Heart left ventricle (tissue), 16 donors: ENCODE data around the gene DEFB123. TPM values are rescaled to one million over a fixed set of nuclear protein-coding genes. Genes with fewer than 3 reads are reported as not detected.

ENCODE experiments used
- ATAC-seq, 4 donors: fragments of 200-7000 bp; cut with Tn5 transposase; one replicate each; pipeline ENCODE4 v1.9.1; 2020 to 2022; ENCODE audit warnings: moderate library complexity in 4 of 4, mild to moderate bottlenecking in 3 of 4, moderate number of reproducible peaks in 1 of 4
- DNase-seq, 5 donors: peaks; one replicate each; pipeline ENCODE4 v3.0.0-alpha.2; 2020
- H3K27ac ChIP-seq, 12 donors: fragments of 200-600 bp; sonication (generic) in 4 of 12; one replicate each; pipeline versions ENCODE4 v1.5.0 to v1.8.0; 2016 to 2022; ENCODE audit warnings: mild to moderate bottlenecking in 2 of 12
- H3K27me3 ChIP-seq, 9 donors: fragments of 200-600 bp; sonication (generic) in 2 of 9; one replicate each; pipeline versions ENCODE4 v1.5.1 to v1.8.0; 2016 to 2022; ENCODE audit warnings: mild to moderate bottlenecking in 3 of 9
- H3K36me3 ChIP-seq, 9 donors: fragments of 200-600 bp; sonication (generic) in 2 of 9; one replicate each; pipeline versions ENCODE4 v1.5.0 to v1.8.0; 2018 to 2022; ENCODE audit warnings: mild to moderate bottlenecking in 2 of 9
- H3K4me1 ChIP-seq, 12 donors: fragments of 200-600 bp; sonication (generic) in 4 of 12; one replicate each; pipeline versions ENCODE4 v1.5.0 to v1.8.0; 2016 to 2022; ENCODE audit warnings: mild to moderate bottlenecking in 3 of 12
- H3K4me3 ChIP-seq, 12 donors: fragments of 200-600 bp; sonication (generic) in 4 of 12; one replicate each; pipeline versions ENCODE4 v1.5.0 to v1.8.0; 2017 to 2022; ENCODE audit warnings: mild to moderate bottlenecking in 9 of 12, moderate library complexity in 4 of 12
- H3K9me3 ChIP-seq, 12 donors: fragments of 200-600 bp; sonication (generic) in 4 of 12; one replicate each; pipeline versions ENCODE4 v1.5.0 to v1.8.0; 2016 to 2022; ENCODE audit warnings: mild to moderate bottlenecking in 1 of 12
- POLR2A ChIP-seq, 2 donors: fragments of 450-650 bp; IDR thresholded peaks; one replicate each; pipeline ENCODE4 v1.6.1; 2017; ENCODE audit warnings: antibody characterized with exemption in 2 of 2, mild to moderate bottlenecking in 2 of 2, moderate library complexity in 2 of 2
- WGBS, 4 donors: extraction: QIAGEN DNeasy Blood & Tissue Kit in 2 of 4; methylation state at CpG; one replicate each; pipeline versions ENCODE4 v1.1.5 to v1.1.7; 2013 to 2018; 5-methylcytosine and 5-hydroxymethylcytosine counted together
- intact Hi-C, 10 donors: fragments of 100-400 bp; cut with DNase I; formaldehyde crosslinking; loops; one replicate each; pipeline versions ENCODE4 v1.11.1 to v1.14.2; 2022
- long read RNA-seq, 3 donors: library from polyadenylated mRNA; unstranded; transcript quantifications; one replicate each; pipeline ENCODE4 v2.0.0, GENCODE V29; 2020 to 2021
- polyA plus RNA-seq, 2 donors: library from polyadenylated mRNA; stranded (reverse); fragments of 200-250 nt; gene quantifications; one replicate each; pipeline ENCODE4 v1.2.3, GENCODE V29; 2013
- total RNA-seq, 9 donors: library from RNA; depleted of rRNA in 2 of 9; stranded (reverse); fragments of >200 nt in 2 of 9; fragmentation: NEBNext Ultra II Directional in 3 of 9; extraction: Animal tissue kit (Norgen Biotek cat#: 25700) in 3 of 9; gene quantifications; one replicate each; pipeline versions ENCODE4 v1.1.0 to v1.2.4, GENCODE V29; 2016 to 2023
- TF ChIP-seq, protein P1 (sequence below), 12 donors: fragments of 200-600 bp; sonication (generic) in 4 of 12; IDR thresholded peaks; one replicate each; pipeline versions ENCODE4 v1.5.0 to v1.8.0; 2018 to 2022; ENCODE audit warnings: antibody characterized with exemption in 12 of 12, mild to moderate bottlenecking in 5 of 12
- donor health status: ischemic (EF 13 %, LVEDD 7.1; RV severe dilation, severe dysfunction).
- donor health status: healthy with polysubstance abuse.
- donor health status: DM: no; HTN: yes; CAD: no.
- donor health status: DM: no; HTN: no; CAD: no.
- donor health status: ischemic (EF 25% LVEDD 6.9; RV normal size, moderate dysfunction).
- donor health status: ischemic (EF 25% LVEDD 5.7; RV mildly dilated, moderate dysfunction).
- donor health status: healthy.
- donor health status: DM: yes; HTN: yes; CAD: no.
- donor health status: ischemic (EF 35%, LVEDD 5.7; RV mildly dilated, moderate dysfunction).
- donor health status: nonischemic (EF 11% LVEDD 7.7; RV severe dilation, severe dysfunction).
- donor health status: DM: yes; HTN: yes; CAD: no.
- donor health status: PGD.
- donor health status: ischemic (EF 29% LVEDD 5.4; RV normal size, mild dysfunction).
- donor health status: nonischemic (EF 23%, LVEDD 6.1; RV moderate dilation, normal function).

The DEFB123 gene, protein sequence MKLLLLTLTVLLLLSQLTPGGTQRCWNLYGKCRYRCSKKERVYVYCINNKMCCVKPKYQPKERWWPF
- not detected for total RNA-seq
- not detected for polyA plus RNA-seq
- long read RNA-seq, donor 1: 0 reads
- long read RNA-seq, donor 2: 0 reads
- long read RNA-seq, donor 3: 0 reads

DNA sequence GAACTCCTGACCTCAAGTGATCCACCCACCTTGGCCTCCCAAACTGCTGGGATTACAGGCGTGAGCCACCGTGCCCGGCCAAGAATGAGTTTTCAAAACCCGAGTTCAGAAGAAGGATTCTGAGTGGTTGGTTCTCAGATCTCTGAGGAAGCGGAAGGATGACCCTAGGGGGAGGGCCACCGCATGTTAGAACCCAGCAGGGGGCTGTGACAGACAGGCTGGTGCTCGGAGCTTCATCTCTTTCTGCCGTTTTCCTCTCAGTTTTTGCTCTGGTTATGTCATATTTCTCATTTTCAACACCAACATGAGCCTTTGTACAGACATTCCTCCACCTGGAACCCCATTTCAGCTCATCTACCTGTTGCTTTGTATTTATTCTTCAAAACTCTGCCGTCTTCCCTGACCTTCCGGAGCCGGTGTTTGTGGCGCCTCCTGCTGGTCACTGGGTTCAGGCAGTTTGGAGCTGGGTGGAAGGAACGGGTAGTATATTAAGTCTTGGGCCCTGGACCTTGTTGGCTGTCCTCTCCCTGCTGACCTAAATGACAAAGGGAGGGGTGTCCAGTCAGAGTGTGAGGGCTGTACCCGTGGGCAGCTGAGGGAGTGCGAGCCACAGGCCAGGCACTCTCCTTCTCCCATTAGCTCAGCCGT lies at the start of gene DEFB123:
DEFB123 (plus strand) TSS at position 621 of the 648 bp plus-strand sequence. CDS start 67 bp downstream, outside the sequence.
- intact Hi-C loops: no loop called here
- Histone ChIP-seq H3K36me3 (no peaks in the 10 kb centered on the region), H3K9me3 (no peaks in the 10 kb centered on the region), H3K27me3 (peaks cover 0 to 6% (median 0%) of the 10 kb centered on the region in 9 donors), H3K4me1 (no peaks in the 10 kb centered on the region), H3K27ac (no peak within 1 kb of the TSS), H3K4me3 (no peak within 1 kb of the TSS)
- ATAC-seq: no peak
- no peak for DNase-seq
- TF ChIP-seq, protein P1, sequence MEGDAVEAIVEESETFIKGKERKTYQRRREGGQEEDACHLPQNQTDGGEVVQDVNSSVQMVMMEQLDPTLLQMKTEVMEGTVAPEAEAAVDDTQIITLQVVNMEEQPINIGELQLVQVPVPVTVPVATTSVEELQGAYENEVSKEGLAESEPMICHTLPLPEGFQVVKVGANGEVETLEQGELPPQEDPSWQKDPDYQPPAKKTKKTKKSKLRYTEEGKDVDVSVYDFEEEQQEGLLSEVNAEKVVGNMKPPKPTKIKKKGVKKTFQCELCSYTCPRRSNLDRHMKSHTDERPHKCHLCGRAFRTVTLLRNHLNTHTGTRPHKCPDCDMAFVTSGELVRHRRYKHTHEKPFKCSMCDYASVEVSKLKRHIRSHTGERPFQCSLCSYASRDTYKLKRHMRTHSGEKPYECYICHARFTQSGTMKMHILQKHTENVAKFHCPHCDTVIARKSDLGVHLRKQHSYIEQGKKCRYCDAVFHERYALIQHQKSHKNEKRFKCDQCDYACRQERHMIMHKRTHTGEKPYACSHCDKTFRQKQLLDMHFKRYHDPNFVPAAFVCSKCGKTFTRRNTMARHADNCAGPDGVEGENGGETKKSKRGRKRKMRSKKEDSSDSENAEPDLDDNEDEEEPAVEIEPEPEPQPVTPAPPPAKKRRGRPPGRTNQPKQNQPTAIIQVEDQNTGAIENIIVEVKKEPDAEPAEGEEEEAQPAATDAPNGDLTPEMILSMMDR (IDR thresholded peaks at IDR 0.05): peak in 1 of 12 donors; percentile 20
- no peak for TF ChIP-seq POLR2A (IDR thresholded peaks at IDR 0.05)
- WGBS, 4 donors: 67 to 77% (median 74%) methylated on average over 16 of the region's 16 CpGs

DNA sequence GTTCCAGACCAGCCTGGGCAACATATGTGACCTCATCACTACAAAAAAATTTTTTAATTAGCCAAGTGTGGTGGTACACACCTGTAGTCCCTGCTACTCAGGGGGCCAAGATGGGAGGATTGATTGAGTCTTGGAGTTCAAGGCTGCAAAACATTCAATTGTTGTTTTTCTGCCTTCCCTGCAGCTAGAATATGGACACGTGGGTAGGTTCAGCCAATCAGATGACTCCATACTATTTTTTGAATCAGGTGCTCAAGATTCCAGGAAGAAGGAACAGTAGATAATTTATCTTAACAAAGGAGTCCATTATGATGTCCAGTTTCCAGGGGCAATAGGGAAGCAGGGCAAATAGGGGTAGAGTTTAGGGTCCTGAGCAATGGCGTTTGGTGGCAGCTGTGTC lies 47.6 kb upstream of the DEFB123 start:
- H3K4me3 ChIP-seq: no peak overlapping the region
- intact Hi-C loops: no loop called here
- WGBS, 4 donors: 54 to 66% (median 61%) methylated on average over 2 of the region's 2 CpGs
- no peak overlapping the region for H3K27ac ChIP-seq
- no peak for TF ChIP-seq POLR2A (IDR thresholded peaks at IDR 0.05)
- TF ChIP-seq, protein P1 (IDR thresholded peaks at IDR 0.05): no peak
- no peaks in the 10 kb centered on the region for H3K36me3 ChIP-seq
- no peak for ATAC-seq
- no peaks in the 10 kb centered on the region for H3K9me3 ChIP-seq
- no peak for DNase-seq
- peaks cover 0 to 21% (median 0%) of the 10 kb centered on the region in 9 donors for H3K27me3 ChIP-seq
- H3K4me1 ChIP-seq: no peaks in the 10 kb centered on the region

DNA sequence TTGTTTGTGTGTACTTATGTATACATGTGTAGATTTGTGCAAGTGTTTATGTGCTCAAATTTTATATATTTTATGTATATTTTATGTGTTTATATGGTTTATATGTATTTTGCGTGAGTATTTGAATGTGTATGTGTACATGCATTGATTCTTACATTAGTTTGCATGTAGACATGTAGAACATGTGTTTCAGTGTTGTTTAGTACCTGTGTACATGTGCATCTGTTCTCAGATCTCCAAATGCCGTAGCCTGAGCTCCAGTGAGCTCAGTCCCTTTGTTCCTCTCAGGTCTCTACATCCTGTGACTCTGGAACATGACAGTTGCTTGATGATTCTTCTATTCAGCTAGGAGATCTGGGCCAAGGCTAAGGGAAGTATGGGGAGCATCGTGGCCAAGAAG lies 45.5 kb upstream of the DEFB123 start:
- intact Hi-C loops: no loop called here
- DNase-seq (no peak), ATAC-seq (no peak)
- H3K27me3 ChIP-seq: peaks cover 0 to 14% (median 0%) of the 10 kb centered on the region in 9 donors
- TF ChIP-seq POLR2A (IDR thresholded peaks at IDR 0.05): no peak
- TF ChIP-seq, protein P1 (IDR thresholded peaks at IDR 0.05): no peak
- 37 to 44% (median 39%) methylated on average over 3 of the region's 3 CpGs for WGBS, 4 donors
- no peaks in the 10 kb centered on the region for H3K36me3 ChIP-seq
- no peaks in the 10 kb centered on the region for H3K9me3 ChIP-seq
- no peak overlapping the region for H3K27ac ChIP-seq
- H3K4me1 ChIP-seq: no peaks in the 10 kb centered on the region
- no peak overlapping the region for H3K4me3 ChIP-seq

DNA sequence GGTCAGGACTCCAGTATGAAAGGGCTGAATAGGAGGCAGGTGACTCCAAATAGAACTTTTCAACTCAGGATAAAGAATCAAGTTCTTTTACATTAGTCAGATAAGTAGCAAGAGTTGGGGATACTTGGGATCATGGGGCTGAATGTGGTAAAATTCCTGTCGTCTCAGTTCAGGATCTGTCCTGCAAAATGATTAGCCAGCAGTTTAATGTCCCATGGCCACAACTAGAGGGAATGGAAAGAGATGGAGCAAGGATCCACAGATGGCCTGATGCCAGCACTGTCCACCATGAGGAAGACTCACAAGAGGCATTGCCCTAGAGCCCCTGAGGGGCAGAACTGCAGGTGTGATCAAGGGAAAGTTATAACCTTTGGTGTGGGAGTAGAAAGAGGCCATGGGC lies 36.5 kb upstream of the DEFB123 start:
- peaks cover 0 to 13% (median 0%) of the 10 kb centered on the region in 9 donors for H3K27me3 ChIP-seq
- no peak for TF ChIP-seq POLR2A (IDR thresholded peaks at IDR 0.05)
- TF ChIP-seq, protein P1 (IDR thresholded peaks at IDR 0.05): no peak

More for the DNA sequence above, 36.5 kb upstream of the DEFB123 start:
- H3K27ac ChIP-seq: no peak overlapping the region
- DNase-seq (no peak), ATAC-seq (no peak)
- no peaks in the 10 kb centered on the region for H3K9me3 ChIP-seq
- H3K4me1 ChIP-seq: no peaks in the 10 kb centered on the region
- intact Hi-C loops: no loop called here
- no peaks in the 10 kb centered on the region for H3K36me3 ChIP-seq
- H3K4me3 ChIP-seq: no peak overlapping the region
- 37 to 50% (median 46%) methylated on average over 1 of the region's 1 CpG for WGBS, 4 donors
